Breast epithelium (tissue), 4 donors: ENCODE results near the gene GAL. TPM values are rescaled to one million over a fixed set of nuclear protein-coding genes. Genes with fewer than 3 reads are reported as not detected.

Experiments used
- DNase-seq, 2 donors: peaks; one replicate each; pipeline ENCODE4 v3.0.0-alpha.2; 2019; ENCODE audit warnings: low spot score in 2 of 2
- H3K27ac ChIP-seq, 2 donors: fragments of 200-600 bp; sonication (generic) in 1 of 2; one replicate each; pipeline ENCODE4 v1.5.1; 2016 to 2019; ENCODE audit warnings: mild to moderate bottlenecking in 1 of 2
- H3K27me3 ChIP-seq, 2 donors: fragments of 200-600 bp; sonication (generic) in 1 of 2; one replicate each; pipeline versions ENCODE4 v1.5.1 to v1.6.0; 2017 to 2019; ENCODE audit warnings: control low read depth in 1 of 2, mild to moderate bottlenecking in 1 of 2
- H3K36me3 ChIP-seq: fragments of 200-600 bp; one replicate; pipeline ENCODE4 v1.5.1; 2019
- H3K4me1 ChIP-seq, 2 donors: fragments of 200-600 bp; sonication (generic); one replicate each; pipeline ENCODE4 v1.5.1; 2016 to 2019; ENCODE audit warnings: control low read depth in 1 of 2
- H3K4me3 ChIP-seq, 3 donors: fragments of 200-600 bp; sonication (generic); 1 replicate in 2 of 3; 2 replicates in 1 of 3; pipeline ENCODE4 v1.5.1; 2016 to 2019; ENCODE audit warnings: mild to moderate bottlenecking in 3 of 3, moderate library complexity in 2 of 3
- H3K9me3 ChIP-seq, 2 donors: fragments of 200-600 bp; sonication (generic) in 1 of 2; one replicate each; pipeline ENCODE4 v1.5.1; 2016 to 2019; ENCODE audit warnings: control low read depth in 1 of 2
- CTCF ChIP-seq, 3 donors: fragments of 450-650 bp; IDR thresholded peaks; one replicate each; pipeline ENCODE4 v1.5.1; 2016 to 2017; ENCODE audit warnings: antibody characterized with exemption in 3 of 3, mild to moderate bottlenecking in 3 of 3, moderate library complexity in 3 of 3
- POLR2A ChIP-seq: fragments of 450-650 bp; IDR thresholded peaks from one replicate; pipeline ENCODE4 v1.6.1; 2016; ENCODE audit warnings: antibody characterized with exemption, mild to moderate bottlenecking, moderate library complexity
- POLR2AphosphoS5 ChIP-seq, 3 donors: sonication (generic); formaldehyde crosslinking; IDR thresholded peaks; one replicate each; pipeline ENCODE4 v1.6.1; 2017; ENCODE audit warnings: antibody characterized with exemption in 3 of 3
- intact Hi-C: fragments of 100-400 bp; cut with DNase I; formaldehyde crosslinking; loops from one replicate; pipeline ENCODE4 v1.15.1; 2023; ENCODE audit warnings: low total_unique reads
- total RNA-seq, 3 donors: library from RNA; depleted of rRNA; stranded (reverse); fragments of >200 nt; gene quantifications; one replicate each; pipeline ENCODE4 v1.1.0, GENCODE V29; 2016

Gene GAL
- total RNA-seq, 3 donors from 2014 or later, result 0.64 to 5.7 (median 1.3) TPM

- Histone ChIP-seq H3K4me3 (no peak overlapping the region), H3K9me3 (peaks cover 0 to 8% of the 10 kb centered on the region in 2 donors)
Measured at GRCh38 chr11:68673991-68674390, 10.4 kb upstream of the GAL start.

GRCh38 chr11:68674461-68674860, 9.9 kb upstream of the GAL start:
- H3K36me3 ChIP-seq, result no peaks in the 10 kb centered on the region
- no peak overlapping the region for H3K4me3 ChIP-seq
- H3K27ac ChIP-seq, result no peak overlapping the region
- intact Hi-C loops, result no loop called here
- H3K4me1 ChIP-seq, result no peaks in the 10 kb centered on the region
- TF ChIP-seq POLR2A, result no peak
- no peak for TF ChIP-seq CTCF (IDR thresholded peaks at IDR 0.05)
- no peak for TF ChIP-seq POLR2AphosphoS5 (IDR thresholded peaks at IDR 0.05)
- DNase-seq, result no peak
- peaks cover 0 to 8% of the 10 kb centered on the region in 2 donors for H3K9me3 ChIP-seq
- H3K27me3 ChIP-seq, result no peaks in the 10 kb centered on the region

More at GRCh38 chr11:68673991-68674390, 10.4 kb upstream of the GAL start:
- no peak for TF ChIP-seq POLR2A
- no peak for TF ChIP-seq CTCF (IDR thresholded peaks at IDR 0.05)
- TF ChIP-seq POLR2AphosphoS5 (IDR thresholded peaks at IDR 0.05), result no peak
- intact Hi-C loops, result no loop called here
- no peaks in the 10 kb centered on the region for H3K4me1 ChIP-seq
- H3K27me3 ChIP-seq, result no peaks in the 10 kb centered on the region
- DNase-seq, result no peak
- H3K36me3 ChIP-seq, result no peaks in the 10 kb centered on the region
- H3K27ac ChIP-seq, result no peak overlapping the region

- intact Hi-C loops, result no loop called here
- Histone ChIP-seq H3K27ac (no peak overlapping the region), H3K27me3 (no peaks in the 10 kb centered on the region), H3K4me3 (no peak overlapping the region), H3K9me3 (peaks cover 0 to 8% of the 10 kb centered on the region in 2 donors), H3K36me3 (no peaks in the 10 kb centered on the region), H3K4me1 (no peaks in the 10 kb centered on the region)
- DNase-seq, result peak in 1 of 2 donors; percentile 17
- TF ChIP-seq POLR2A (no peak), CTCF (IDR thresholded peaks at IDR 0.05) (no peak), POLR2AphosphoS5 (IDR thresholded peaks at IDR 0.05) (no peak)
Measured at GRCh38 chr11:68677432-68677831, 6.9 kb upstream of the GAL start.

- H3K27me3 ChIP-seq, result no peaks in the 10 kb centered on the region
- H3K4me1 ChIP-seq, result no peaks in the 10 kb centered on the region
- no peaks in the 10 kb centered on the region for H3K36me3 ChIP-seq
- TF ChIP-seq POLR2A, result no peak
- no peak for TF ChIP-seq POLR2AphosphoS5 (IDR thresholded peaks at IDR 0.05)
- no peak for TF ChIP-seq CTCF (IDR thresholded peaks at IDR 0.05)
- intact Hi-C loops, result no loop called here
- H3K27ac ChIP-seq, result no peak overlapping the region
- DNase-seq, result no peak
- H3K4me3 ChIP-seq, result no peak overlapping the region
- H3K9me3 ChIP-seq, result peaks cover 0 to 8% of the 10 kb centered on the region in 2 donors
Measured at GRCh38 chr11:68678031-68678441, 6.3 kb upstream of the GAL start.

- Histone ChIP-seq H3K27me3 (peaks cover 12 to 17% of the 10 kb centered on the region in 2 donors), H3K4me1 (peaks cover 4 to 6% of the 10 kb centered on the region in 2 donors), H3K9me3 (no peaks in the 10 kb centered on the region), H3K4me3 (no peak overlapping the region), H3K36me3 (no peaks in the 10 kb centered on the region), H3K27ac (no peak overlapping the region)
- TF ChIP-seq POLR2A, result no peak
- TF ChIP-seq CTCF (IDR thresholded peaks at IDR 0.05), result no peak
- TF ChIP-seq POLR2AphosphoS5 (IDR thresholded peaks at IDR 0.05), result no peak
- DNase-seq, result no peak
- intact Hi-C loops, result no loop called here
Measured at GRCh38 chr11:68680541-68681231, 3.7 kb upstream of the GAL start.
